Measurements from ENCODE around the gene NPPB.

NPPB gene

GRCh38 chr1:11874624-11875023 lies 15.9 kb upstream of the NPPB start:
- no peak overlapping the region for H3K4me3 ChIP-seq (ENCODE audit: low read depth, low read length)
- DNase-seq (ENCODE audit: low read depth) = no peak
- TF ChIP-seq CTCF (IDR thresholded peaks at IDR 0.05; ENCODE audit: control insufficient read depth, extremely low read depth, insufficient read depth) = no peak

GRCh38 chr1:11874258-11874562 lies 15.5 kb upstream of the NPPB start:
- no peak overlapping the region for H3K4me3 ChIP-seq (ENCODE audit: low read depth, low read length)
- DNase-seq (ENCODE audit: low read depth) = no peak
- TF ChIP-seq CTCF (IDR thresholded peaks at IDR 0.05; ENCODE audit: control insufficient read depth, extremely low read depth, insufficient read depth) = no peak

- no peak overlapping the region for H3K4me3 ChIP-seq (ENCODE audit: low read depth, low read length)
- no peak for DNase-seq (ENCODE audit: low read depth)
- no peak for TF ChIP-seq CTCF (IDR thresholded peaks at IDR 0.05; ENCODE audit: control insufficient read depth, extremely low read depth, insufficient read depth)
Measured at GRCh38 chr1:11873395-11874257, 14.9 kb upstream of the NPPB start.

- H3K4me3 ChIP-seq (ENCODE audit: low read depth, low read length) = no peak overlapping the region
- no peak for DNase-seq (ENCODE audit: low read depth)
- TF ChIP-seq CTCF (IDR thresholded peaks at IDR 0.05; ENCODE audit: control insufficient read depth, extremely low read depth, insufficient read depth) = no peak
Measured at GRCh38 chr1:11872545-11872944, 13.8 kb upstream of the NPPB start.

- DNase-seq (ENCODE audit: low read depth) = no peak
- no peak for TF ChIP-seq CTCF (IDR thresholded peaks at IDR 0.05; ENCODE audit: control insufficient read depth, extremely low read depth, insufficient read depth)
- no peak overlapping the region for H3K4me3 ChIP-seq (ENCODE audit: low read depth, low read length)
Measured at GRCh38 chr1:11869650-11870207, 11.0 kb upstream of the NPPB start.

- no peak for TF ChIP-seq CTCF (IDR thresholded peaks at IDR 0.05; ENCODE audit: control insufficient read depth, extremely low read depth, insufficient read depth)
- no peak overlapping the region for H3K4me3 ChIP-seq (ENCODE audit: low read depth, low read length)
- DNase-seq (ENCODE audit: low read depth) = no peak
Measured at GRCh38 chr1:11869104-11869503, 10.4 kb upstream of the NPPB start.

Data from LNCaP clone FGC (cell line).